OCI-LY7 (cell line): ENCODE results near the gene CASP8AP2.

Source experiments
- CTCF ChIP-seq: fragments of 200-600 bp; sonication (generic); conservative IDR thresholded peaks from 2 replicates; pipeline ENCODE4 v1.5.1; 2014; ENCODE audit warnings: mild to moderate bottlenecking, antibody characterized with exemption, low read length, moderate library complexity, mixed read lengths
- EZH2phosphoT487 ChIP-seq: fragments of 200-600 bp; sonication (generic); IDR thresholded peaks from 2 replicates; pipeline ENCODE4 v1.6.1; 2018; ENCODE audit warnings: low read depth, borderline replicate concordance, mild to moderate bottlenecking, mixed run types, antibody characterized with exemption, low read length, moderate library complexity, mixed read lengths

- TF ChIP-seq CTCF (no peak), EZH2phosphoT487 (no peak)
Measured at GRCh38 chr6:89790403-89790802, 39.3 kb upstream of the CASP8AP2 start.
